ENCODE results near the gene POLE.

POLE gene

DNA sequence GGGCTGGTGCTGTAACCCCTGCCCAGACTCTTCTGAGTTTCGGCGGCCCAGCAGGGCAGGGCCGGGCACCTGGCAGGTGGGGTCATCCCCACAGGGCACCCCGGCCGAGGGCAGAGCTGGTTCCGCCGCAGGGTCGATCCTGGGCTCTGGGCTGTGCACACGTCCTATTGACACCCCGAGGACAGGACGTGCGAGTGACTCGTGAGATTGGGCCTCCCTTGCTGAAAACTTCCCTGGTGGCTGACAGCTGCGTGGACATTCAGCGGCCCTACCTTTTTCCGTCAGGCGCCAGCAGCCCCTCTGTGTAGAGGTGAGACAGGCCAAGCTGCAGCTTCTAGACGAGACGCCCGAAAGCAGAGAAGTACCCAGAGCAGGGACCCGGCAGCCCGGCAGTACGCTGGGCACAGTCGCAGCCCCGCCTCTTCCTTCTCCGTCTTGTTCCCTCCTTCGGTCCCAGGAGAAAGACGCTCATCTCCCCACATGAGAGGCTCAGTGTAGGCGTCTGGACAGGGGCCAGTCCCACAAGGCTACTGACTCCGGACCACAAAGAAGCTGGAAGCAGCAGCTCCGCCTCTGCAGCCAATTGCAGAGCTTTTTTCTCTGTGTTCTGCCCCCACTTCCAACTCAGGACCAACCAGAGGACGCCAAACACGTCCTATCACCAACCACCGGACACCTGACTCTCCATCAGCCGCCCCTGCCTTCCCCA, 76.9 kb downstream of the POLE start, which contains the start of gene LRCOL1:
Gene LRCOL1, minus strand, starts transcription at position 532 of the 709 bp plus-strand sequence. CDS start 4,331 bp downstream, outside the sequence.
- no peak within 1 kb of the TSS for H2BK120ac ChIP-seq (ENCODE audit: low read depth, low read length)
- no peak within 1 kb of the TSS for H2AK5ac ChIP-seq (ENCODE audit: low read length, severe bottlenecking)
- peaks cover 14% of the 10 kb centered on the region for H3K4me1 ChIP-seq (ENCODE audit: control insufficient read depth, insufficient read depth, low read depth, low read length)
- no peak within 1 kb of the TSS for H2BK12ac ChIP-seq (ENCODE audit: low read length in 2 of 2)
- no peak within 1 kb of the TSS for H3K4ac ChIP-seq (ENCODE audit: low read depth in 1 of 2, low read length in 2 of 2)
- DNase-seq, result peak; percentile 29
- no peak within 1 kb of the TSS for H2BK15ac ChIP-seq (ENCODE audit: low read depth, poor library complexity, severe bottlenecking)
- H3K9me3 ChIP-seq (ENCODE audit: control insufficient read depth, low read length), result peaks cover 4% of the 10 kb centered on the region
- no peak within 1 kb of the TSS for H2BK5ac ChIP-seq (ENCODE audit: low read depth, low read length, poor library complexity, severe bottlenecking)
- H3K4me3 ChIP-seq (ENCODE audit: insufficient read depth in 1 of 2, low read depth in 1 of 2, low read length in 2 of 2), result peak within 1 kb of the TSS in 1 of 2 experiments; percentile 51
- no peak within 1 kb of the TSS for H3K9ac ChIP-seq (ENCODE audit: low read length)
- no peaks in the 10 kb centered on the region for H3K36me3 ChIP-seq (ENCODE audit: control insufficient read depth in 1 of 2, insufficient read depth in 2 of 2, low read depth in 1 of 2, low read length in 2 of 2)
- H3K23ac ChIP-seq (ENCODE audit: low read length in 2 of 2), result no peak within 1 kb of the TSS
- H3K27ac ChIP-seq (ENCODE audit: low read length, poor library complexity, severe bottlenecking), result no peak within 1 kb of the TSS
- no peaks in the 10 kb centered on the region for H3K79me1 ChIP-seq (replicated peaks; ENCODE audit: low read length, poor library complexity, severe bottlenecking)
- H3K4me2 ChIP-seq (ENCODE audit: low read length, poor library complexity, severe bottlenecking), result no peak within 1 kb of the TSS
- peaks cover 36 to 99% of the 10 kb centered on the region in 2 experiments for H3K27me3 ChIP-seq (ENCODE audit: control insufficient read depth in 1 of 2, insufficient read depth in 1 of 2, low read length in 2 of 2)
- no peak within 1 kb of the TSS for H4K91ac ChIP-seq (ENCODE audit: low read length)
- H3K18ac ChIP-seq (ENCODE audit: low read depth in 1 of 2, low read length in 2 of 2), result no peak within 1 kb of the TSS
- no peak within 1 kb of the TSS for H2AFZ ChIP-seq (ENCODE audit: low read depth, low read length)
- H3K14ac ChIP-seq (ENCODE audit: low read length in 2 of 2), result no peak within 1 kb of the TSS
- no peak within 1 kb of the TSS for H4K8ac ChIP-seq (ENCODE audit: low read length)
- WGBS, result 62% methylated on average over 35 of the region's 35 CpGs

DNA sequence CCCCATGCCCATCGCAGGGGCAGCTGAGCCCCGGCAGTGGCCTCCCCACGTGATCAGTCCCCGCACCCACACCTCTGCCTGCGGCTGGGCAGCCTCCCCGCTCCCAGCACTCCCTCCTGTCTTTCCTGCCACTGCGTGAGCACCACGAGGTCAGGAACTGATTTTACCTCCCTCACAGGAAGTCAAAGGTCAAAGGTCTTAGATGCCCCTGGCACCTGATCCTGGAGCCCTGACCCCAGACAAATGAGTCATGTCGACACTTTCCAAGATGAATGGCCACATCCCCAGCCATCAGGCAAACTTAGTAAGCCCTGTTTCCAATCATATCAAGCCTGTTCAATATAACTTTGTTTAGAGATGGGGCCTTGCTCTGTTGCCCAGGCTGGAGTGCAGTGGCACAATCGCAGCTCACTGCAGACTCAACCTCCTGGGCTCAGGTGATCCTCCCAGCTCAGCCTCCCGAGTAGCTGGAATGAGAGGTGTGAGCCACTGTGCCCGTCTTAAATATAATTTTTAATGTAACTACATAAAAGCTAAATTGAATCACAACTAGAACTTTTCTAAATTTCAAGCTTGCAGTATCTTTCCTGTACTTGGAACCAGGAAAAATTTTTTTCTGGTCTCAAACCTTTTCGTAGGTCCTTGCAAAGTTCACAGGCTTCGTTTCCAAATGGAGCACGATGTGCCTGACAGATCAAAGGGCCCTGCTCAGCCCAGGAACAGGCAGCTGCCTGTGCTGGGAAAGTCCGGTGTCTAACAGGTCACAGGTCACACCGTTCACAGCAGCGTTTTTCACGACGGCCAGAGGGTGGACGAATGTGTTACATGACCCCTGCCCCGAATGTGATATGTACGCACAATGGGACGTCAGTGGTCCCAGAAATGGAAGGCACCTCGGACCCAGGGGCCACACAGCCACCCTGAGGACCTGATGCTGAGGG, 78.6 kb downstream of the POLE start:
- no peak overlapping the region for H2BK120ac ChIP-seq (ENCODE audit: low read depth, low read length)
- H3K27me3 ChIP-seq (ENCODE audit: control insufficient read depth in 1 of 2, insufficient read depth in 1 of 2, low read length in 2 of 2), result peaks cover 42 to 100% of the 10 kb centered on the region in 2 experiments
- no peak overlapping the region for H3K23ac ChIP-seq (ENCODE audit: low read length in 2 of 2)
- WGBS, result 43% methylated on average over 23 of the region's 25 CpGs
- no peak overlapping the region for H4K8ac ChIP-seq (ENCODE audit: low read length)
- H3K4me3 ChIP-seq (ENCODE audit: insufficient read depth in 1 of 2, low read depth in 1 of 2, low read length in 2 of 2), result no peak overlapping the region
- H3K4ac ChIP-seq (ENCODE audit: low read depth in 1 of 2, low read length in 2 of 2), result no peak overlapping the region
- peaks cover 4% of the 10 kb centered on the region for H3K9me3 ChIP-seq (ENCODE audit: control insufficient read depth, low read length)
- no peak overlapping the region for H2BK12ac ChIP-seq (ENCODE audit: low read length in 2 of 2)
- H3K4me2 ChIP-seq (ENCODE audit: low read length, poor library complexity, severe bottlenecking), result no peak overlapping the region
- no peak overlapping the region for H4K91ac ChIP-seq (ENCODE audit: low read length)
- H3K9ac ChIP-seq (ENCODE audit: low read length), result no peak overlapping the region
- no peak overlapping the region for H3K18ac ChIP-seq (ENCODE audit: low read depth in 1 of 2, low read length in 2 of 2)
- no peak overlapping the region for H2BK5ac ChIP-seq (ENCODE audit: low read depth, low read length, poor library complexity, severe bottlenecking)
- H3K14ac ChIP-seq (ENCODE audit: low read length in 2 of 2), result no peak overlapping the region
- H2BK15ac ChIP-seq (ENCODE audit: low read depth, poor library complexity, severe bottlenecking), result no peak overlapping the region
- no peaks in the 10 kb centered on the region for H3K36me3 ChIP-seq (ENCODE audit: control insufficient read depth in 1 of 2, insufficient read depth in 2 of 2, low read depth in 1 of 2, low read length in 2 of 2)
- DNase-seq, result peak; percentile 41
- H3K79me1 ChIP-seq (replicated peaks; ENCODE audit: low read length, poor library complexity, severe bottlenecking), result no peaks in the 10 kb centered on the region
- no peak overlapping the region for H2AK5ac ChIP-seq (ENCODE audit: low read length, severe bottlenecking)
- peaks cover 14% of the 10 kb centered on the region for H3K4me1 ChIP-seq (ENCODE audit: control insufficient read depth, insufficient read depth, low read depth, low read length)
- H3K27ac ChIP-seq (ENCODE audit: low read length, poor library complexity, severe bottlenecking), result no peak overlapping the region
- H2AFZ ChIP-seq (ENCODE audit: low read depth, low read length), result no peak overlapping the region

DNA sequence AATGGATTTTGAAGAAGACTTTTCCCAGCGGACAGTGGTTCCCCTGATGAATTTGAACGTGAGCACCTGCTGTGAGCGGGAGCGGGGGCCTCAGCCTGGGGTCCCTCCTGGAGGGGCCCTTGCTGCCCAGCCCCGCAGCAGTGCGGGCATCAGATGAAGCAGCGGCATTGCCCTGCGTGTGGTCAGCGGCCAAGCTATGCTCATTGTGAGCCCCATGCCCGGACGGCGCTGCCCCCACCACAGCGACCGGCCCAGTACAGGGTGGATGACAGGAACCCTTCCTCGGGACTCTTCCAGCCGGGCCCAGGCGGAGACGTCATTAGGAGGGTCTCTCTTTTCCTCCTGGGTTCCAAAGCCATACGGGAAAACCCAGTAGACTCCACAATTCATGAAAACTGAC, 80.2 kb downstream of the POLE start:
- no peak overlapping the region for H2AK5ac ChIP-seq (ENCODE audit: low read length, severe bottlenecking)
- H3K79me1 ChIP-seq (replicated peaks; ENCODE audit: low read length, poor library complexity, severe bottlenecking), result no peaks in the 10 kb centered on the region
- H3K4ac ChIP-seq (ENCODE audit: low read depth in 1 of 2, low read length in 2 of 2), result no peak overlapping the region
- H2BK12ac ChIP-seq (ENCODE audit: low read length in 2 of 2), result no peak overlapping the region
- no peak overlapping the region for H2BK15ac ChIP-seq (ENCODE audit: low read depth, poor library complexity, severe bottlenecking)
- no peaks in the 10 kb centered on the region for H3K36me3 ChIP-seq (ENCODE audit: control insufficient read depth in 1 of 2, insufficient read depth in 2 of 2, low read depth in 1 of 2, low read length in 2 of 2)
- H3K27ac ChIP-seq (ENCODE audit: low read length, poor library complexity, severe bottlenecking), result no peak overlapping the region
- H4K8ac ChIP-seq (ENCODE audit: low read length), result no peak overlapping the region
- DNase-seq, result no peak
- H3K9me3 ChIP-seq (ENCODE audit: control insufficient read depth, low read length), result peaks cover 3% of the 10 kb centered on the region
- H3K4me3 ChIP-seq (ENCODE audit: insufficient read depth in 1 of 2, low read depth in 1 of 2, low read length in 2 of 2), result no peak overlapping the region
- H2BK5ac ChIP-seq (ENCODE audit: low read depth, low read length, poor library complexity, severe bottlenecking), result no peak overlapping the region
- no peak overlapping the region for H3K4me2 ChIP-seq (ENCODE audit: low read length, poor library complexity, severe bottlenecking)
- H2AFZ ChIP-seq (ENCODE audit: low read depth, low read length), result no peak overlapping the region
- H3K4me1 ChIP-seq (ENCODE audit: control insufficient read depth, insufficient read depth, low read depth, low read length), result peaks cover 21% of the 10 kb centered on the region
- H3K18ac ChIP-seq (ENCODE audit: low read depth in 1 of 2, low read length in 2 of 2), result no peak overlapping the region
- H3K27me3 ChIP-seq (ENCODE audit: control insufficient read depth in 1 of 2, insufficient read depth in 1 of 2, low read length in 2 of 2), result peaks cover 47 to 100% of the 10 kb centered on the region in 2 experiments
- no peak overlapping the region for H4K91ac ChIP-seq (ENCODE audit: low read length)
- no peak overlapping the region for H3K14ac ChIP-seq (ENCODE audit: low read length in 2 of 2)
- WGBS, result 89% methylated on average over 19 of the region's 19 CpGs
- no peak overlapping the region for H3K9ac ChIP-seq (ENCODE audit: low read length)
- H2BK120ac ChIP-seq (ENCODE audit: low read depth, low read length), result no peak overlapping the region
- no peak overlapping the region for H3K23ac ChIP-seq (ENCODE audit: low read length in 2 of 2)

DNA sequence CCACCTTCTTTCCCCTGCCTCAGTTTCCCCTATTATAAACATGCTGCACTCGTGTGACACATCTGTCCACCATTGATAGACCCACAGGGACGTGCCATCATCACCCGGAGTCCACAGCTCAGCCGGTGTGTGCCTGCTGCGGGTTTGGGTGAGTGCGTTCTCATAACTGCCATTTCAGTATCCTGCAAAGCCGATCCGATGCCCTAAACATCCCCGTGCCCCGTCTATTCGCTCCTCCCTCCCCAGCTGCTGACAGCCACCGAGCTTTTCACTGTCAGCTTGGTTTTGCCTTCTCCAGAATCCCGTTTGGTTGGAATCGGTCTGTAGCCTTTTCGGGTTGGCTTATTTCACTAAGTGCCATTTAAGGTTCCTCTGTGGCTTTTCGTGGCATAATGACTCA, 80.7 kb downstream of the POLE start:
- peaks cover 45 to 100% of the 10 kb centered on the region in 2 experiments for H3K27me3 ChIP-seq (ENCODE audit: control insufficient read depth in 1 of 2, insufficient read depth in 1 of 2, low read length in 2 of 2)
- H3K79me1 ChIP-seq (replicated peaks; ENCODE audit: low read length, poor library complexity, severe bottlenecking), result no peaks in the 10 kb centered on the region
- no peak overlapping the region for H2BK15ac ChIP-seq (ENCODE audit: low read depth, poor library complexity, severe bottlenecking)
- no peak overlapping the region for H3K4ac ChIP-seq (ENCODE audit: low read depth in 1 of 2, low read length in 2 of 2)
- WGBS, result 75% methylated on average over 16 of the region's 16 CpGs
- no peak overlapping the region for H4K91ac ChIP-seq (ENCODE audit: low read length)
- H3K27ac ChIP-seq (ENCODE audit: low read length, poor library complexity, severe bottlenecking), result no peak overlapping the region
- H3K23ac ChIP-seq (ENCODE audit: low read length in 2 of 2), result no peak overlapping the region
- H3K4me1 ChIP-seq (ENCODE audit: control insufficient read depth, insufficient read depth, low read depth, low read length), result peaks cover 21% of the 10 kb centered on the region
- no peak overlapping the region for H3K4me2 ChIP-seq (ENCODE audit: low read length, poor library complexity, severe bottlenecking)
- H3K36me3 ChIP-seq (ENCODE audit: control insufficient read depth in 1 of 2, insufficient read depth in 2 of 2, low read depth in 1 of 2, low read length in 2 of 2), result no peaks in the 10 kb centered on the region
- no peaks in the 10 kb centered on the region for H3K9me3 ChIP-seq (ENCODE audit: control insufficient read depth, low read length)
- no peak overlapping the region for H3K18ac ChIP-seq (ENCODE audit: low read depth in 1 of 2, low read length in 2 of 2)
- DNase-seq, result no peak
- H2AK5ac ChIP-seq (ENCODE audit: low read length, severe bottlenecking), result no peak overlapping the region
- H4K8ac ChIP-seq (ENCODE audit: low read length), result no peak overlapping the region
- no peak overlapping the region for H3K4me3 ChIP-seq (ENCODE audit: insufficient read depth in 1 of 2, low read depth in 1 of 2, low read length in 2 of 2)
- no peak overlapping the region for H2BK120ac ChIP-seq (ENCODE audit: low read depth, low read length)
- H2AFZ ChIP-seq (ENCODE audit: low read depth, low read length), result no peak overlapping the region
- H3K14ac ChIP-seq (ENCODE audit: low read length in 2 of 2), result no peak overlapping the region
- H2BK12ac ChIP-seq (ENCODE audit: low read length in 2 of 2), result no peak overlapping the region
- no peak overlapping the region for H2BK5ac ChIP-seq (ENCODE audit: low read depth, low read length, poor library complexity, severe bottlenecking)
- H3K9ac ChIP-seq (ENCODE audit: low read length), result no peak overlapping the region
